Stomach (tissue), 9 donors: ENCODE results near the gene DLK2. TPM values are rescaled to one million over a fixed set of nuclear protein-coding genes. Genes with fewer than 3 reads are reported as not detected.
"Not testable (repeated sequence)": the region's sequence is repeated elsewhere in the genome, so short reads cannot be mapped to it uniquely, and the experiment has no call there.

ENCODE experiments used
- DNase-seq, 2 donors: peaks; one replicate each; pipeline versions ENCODE4 v3.0.0 to v3.0.0-alpha.2; 2013 to 2019
- H3K27ac ChIP-seq, 5 donors: fragments of 200-600 bp in 4 of 5; sonication (generic) in 4 of 5; one replicate each; pipeline ENCODE4 v1.5.1; 2013 to 2019; ENCODE audit warnings: mild to moderate bottlenecking in 1 of 5, moderate library complexity in 1 of 5
- H3K27me3 ChIP-seq, 3 donors: fragments of 200-600 bp; sonication (generic); one replicate each; pipeline ENCODE4 v1.5.1; 2017 to 2019; ENCODE audit warnings: mixed run types in 1 of 3
- H3K36me3 ChIP-seq, 4 donors: fragments of 200-600 bp; sonication (generic); 1 replicate in 3 of 4; 2 replicates in 1 of 4; pipeline ENCODE4 v1.5.1; 2016 to 2019
- H3K4me1 ChIP-seq, 4 donors: fragments of 200-600 bp; sonication (generic); one replicate each; pipeline ENCODE4 v1.5.1; 2016 to 2019
- H3K4me3 ChIP-seq, 4 donors: fragments of 200-600 bp; sonication (generic) in 3 of 4; one replicate each; pipeline ENCODE4 v1.5.1; 2016 to 2019; ENCODE audit warnings: mild to moderate bottlenecking in 1 of 4
- H3K9me3 ChIP-seq, 4 donors: fragments of 200-600 bp; sonication (generic); one replicate each; pipeline ENCODE4 v1.5.1; 2016 to 2019
- EP300 ChIP-seq: sonication (generic); formaldehyde crosslinking; IDR thresholded peaks from one replicate; pipeline ENCODE4 v1.6.1; 2017; ENCODE audit warnings: antibody characterized with exemption
- POLR2A ChIP-seq, 4 donors: fragments of 450-650 bp; IDR thresholded peaks; one replicate each; pipeline ENCODE4 v1.6.1; 2016; ENCODE audit warnings: antibody characterized with exemption in 4 of 4, control low read depth in 2 of 4, mild to moderate bottlenecking in 1 of 4, moderate library complexity in 1 of 4
- POLR2AphosphoS5 ChIP-seq, 3 donors: sonication (generic); formaldehyde crosslinking; IDR thresholded peaks; one replicate each; pipeline ENCODE4 v1.6.1; 2016; ENCODE audit warnings: antibody characterized with exemption in 3 of 3
- WGBS, 5 donors: extraction: QIAGEN DNeasy Blood & Tissue Kit in 3 of 5; methylation state at CpG; one replicate each; pipeline versions ENCODE4 v1.1.5 to v1.1.7; 2013 to 2018; 5-methylcytosine and 5-hydroxymethylcytosine counted together
- intact Hi-C: fragments of 100-400 bp; cut with DNase I; formaldehyde crosslinking; loops from one replicate; pipeline ENCODE4 v1.15.1; 2023; ENCODE audit warnings: low total_unique reads
- polyA plus RNA-seq, 3 donors: library from polyadenylated mRNA; stranded (reverse); fragments of 200-250 nt; gene quantifications; one replicate each; pipeline ENCODE4 v1.2.3, GENCODE V29; 2013
- total RNA-seq, 5 donors: library from RNA; depleted of rRNA; stranded (reverse); fragments of >200 nt; gene quantifications; one replicate each; pipeline versions ENCODE4 v1.1.0 to v1.2.3, GENCODE V29; 2014 to 2016
- TF ChIP-seq, protein P1 (sequence below), 7 experiments: fragments of 450-650 bp in 4 of 7; fragments of 200-600 bp in 3 of 7; sonication (generic) in 3 of 7; IDR thresholded peaks; one replicate each; pipeline ENCODE4 v1.5.1; 2016 to 2019; ENCODE audit warnings: antibody characterized with exemption in 7 of 7, control low read depth in 2 of 7, mild to moderate bottlenecking in 1 of 7
- donor health status: healthy with polysubstance abuse.
- donor health status: Bipolar disorder and iron deficiency.
- donor health status: healthy.

Gene DLK2
- total and polyA plus RNA-seq, 8 donors: 0.37 to 17.0 TPM; not detected in 6

DNA sequence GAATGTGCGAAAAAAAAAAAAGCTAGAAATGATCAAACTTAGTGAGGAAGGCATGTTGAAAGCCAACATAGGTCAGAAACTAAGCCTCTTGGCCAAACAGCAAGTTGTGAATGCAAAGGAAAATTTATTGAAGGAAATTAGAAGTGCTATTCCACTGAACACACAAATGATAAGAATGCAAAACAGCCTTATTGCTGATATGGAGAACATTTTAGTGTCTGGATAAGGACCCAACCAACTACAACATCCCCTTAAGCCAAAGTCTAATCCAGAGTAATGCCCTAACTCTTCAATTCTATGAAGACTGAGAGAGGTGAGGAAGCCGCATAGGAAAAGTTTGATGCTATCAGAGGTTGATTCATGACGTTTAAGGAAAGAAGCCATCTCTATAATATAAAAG lies 33.5 kb downstream of the DLK2 start:
- 30 to 56% (median 43%) methylated on average over 3 of the region's 3 CpGs for WGBS, 5 donors
- Histone ChIP-seq H3K9me3 (no peaks in the 10 kb centered on the region), H3K27ac (no peak overlapping the region), H3K27me3 (no peaks in the 10 kb centered on the region), H3K4me3 (no peak overlapping the region), H3K36me3 (no peaks in the 10 kb centered on the region), H3K4me1 (peaks cover 0 to 2% (median under 1%) of the 10 kb centered on the region in 4 donors)
- TF ChIP-seq EP300 (no peak), POLR2A (IDR thresholded peaks at IDR 0.05) (no peak), POLR2AphosphoS5 (IDR thresholded peaks at IDR 0.05) (no peak)
- TF ChIP-seq, protein P1, sequence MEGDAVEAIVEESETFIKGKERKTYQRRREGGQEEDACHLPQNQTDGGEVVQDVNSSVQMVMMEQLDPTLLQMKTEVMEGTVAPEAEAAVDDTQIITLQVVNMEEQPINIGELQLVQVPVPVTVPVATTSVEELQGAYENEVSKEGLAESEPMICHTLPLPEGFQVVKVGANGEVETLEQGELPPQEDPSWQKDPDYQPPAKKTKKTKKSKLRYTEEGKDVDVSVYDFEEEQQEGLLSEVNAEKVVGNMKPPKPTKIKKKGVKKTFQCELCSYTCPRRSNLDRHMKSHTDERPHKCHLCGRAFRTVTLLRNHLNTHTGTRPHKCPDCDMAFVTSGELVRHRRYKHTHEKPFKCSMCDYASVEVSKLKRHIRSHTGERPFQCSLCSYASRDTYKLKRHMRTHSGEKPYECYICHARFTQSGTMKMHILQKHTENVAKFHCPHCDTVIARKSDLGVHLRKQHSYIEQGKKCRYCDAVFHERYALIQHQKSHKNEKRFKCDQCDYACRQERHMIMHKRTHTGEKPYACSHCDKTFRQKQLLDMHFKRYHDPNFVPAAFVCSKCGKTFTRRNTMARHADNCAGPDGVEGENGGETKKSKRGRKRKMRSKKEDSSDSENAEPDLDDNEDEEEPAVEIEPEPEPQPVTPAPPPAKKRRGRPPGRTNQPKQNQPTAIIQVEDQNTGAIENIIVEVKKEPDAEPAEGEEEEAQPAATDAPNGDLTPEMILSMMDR (IDR thresholded peaks at IDR 0.05): no peak
- DNase-seq: no peak
- intact Hi-C loops: no loop called here

DNA sequence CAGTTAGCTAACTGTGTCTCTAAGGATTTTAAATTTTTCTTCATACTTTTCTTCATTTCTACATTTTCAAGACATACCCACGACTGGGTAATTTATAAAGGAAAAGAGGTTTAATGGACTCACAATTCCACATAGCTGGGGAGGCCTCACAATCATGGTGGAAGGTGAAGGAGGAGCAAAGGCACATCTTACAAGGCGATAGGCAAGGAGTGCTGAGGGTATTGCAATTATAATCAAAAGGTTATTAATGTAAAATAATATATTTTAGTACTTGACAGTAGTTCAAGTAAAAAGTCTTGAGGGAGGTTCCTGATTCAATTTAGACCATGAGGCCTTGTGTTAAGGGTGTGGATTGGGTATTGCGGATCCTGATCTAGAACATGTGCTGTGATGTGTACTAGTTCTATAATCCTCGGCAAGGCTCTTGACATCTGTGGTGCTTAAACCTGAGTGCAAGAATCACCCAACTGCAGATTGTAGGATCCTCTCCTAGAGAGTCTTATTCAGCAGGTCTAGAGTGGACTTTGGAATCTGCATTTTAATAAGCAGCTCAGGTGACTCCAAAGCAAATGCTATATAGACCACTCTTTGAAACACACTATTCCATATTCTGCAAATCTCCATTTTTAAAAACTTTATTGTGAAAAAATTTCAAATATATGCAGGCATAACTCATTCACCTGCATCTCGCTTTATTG lies 35.2 kb downstream of the DLK2 start:
- Histone ChIP-seq H3K27me3 (no peaks in the 10 kb centered on the region), H3K4me1 (no peaks in the 10 kb centered on the region), H3K9me3 (no peaks in the 10 kb centered on the region), H3K27ac (no peak overlapping the region), H3K4me3 (no peak overlapping the region), H3K36me3 (no peaks in the 10 kb centered on the region)
- TF ChIP-seq EP300 (no peak), POLR2AphosphoS5 (IDR thresholded peaks at IDR 0.05) (no peak), POLR2A (IDR thresholded peaks at IDR 0.05) (no peak)
- TF ChIP-seq, protein P1 (IDR thresholded peaks at IDR 0.05): no peak
- no peak for DNase-seq
- intact Hi-C loops: no loop called here
- whole genome bisulfite sequencing, 5 donors: 61 to 77% (median 67%) methylated on average over 5 of the region's 5 CpGs

DNA sequence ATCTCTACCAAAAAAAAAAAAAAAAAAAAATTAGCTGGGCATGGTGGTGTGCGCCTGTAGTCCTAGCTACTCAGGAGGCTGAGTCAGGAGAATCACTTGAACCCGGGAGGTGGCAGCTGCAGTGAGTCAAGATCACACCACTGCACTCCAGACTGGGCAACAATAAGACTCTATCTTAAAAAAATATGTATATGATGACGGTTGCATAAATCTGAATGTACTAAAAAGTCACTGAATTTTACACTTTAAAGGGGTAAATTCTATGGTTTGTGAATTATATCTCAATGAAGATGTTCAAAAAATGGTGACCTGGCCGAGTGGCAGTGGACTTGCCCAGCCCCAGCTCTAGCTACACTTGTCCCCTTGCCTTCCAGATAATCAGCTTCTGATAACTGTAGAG lies 38.4 kb downstream of the DLK2 start:
- Histone ChIP-seq H3K36me3 (no peaks in the 10 kb centered on the region), H3K27ac (no peak overlapping the region), H3K4me3 (no peak overlapping the region), H3K27me3 (peaks cover 0 to 14% (median 0%) of the 10 kb centered on the region in 3 donors), H3K4me1 (no peaks in the 10 kb centered on the region), H3K9me3 (no peaks in the 10 kb centered on the region)
- intact Hi-C loops: no loop called here
- WGBS, 5 donors: 72 to 78% (median 75%) methylated on average over 4 of the region's 4 CpGs
- DNase-seq: no peak
- no peak for TF ChIP-seq POLR2A (IDR thresholded peaks at IDR 0.05)
- TF ChIP-seq POLR2AphosphoS5 (IDR thresholded peaks at IDR 0.05): no peak
- TF ChIP-seq EP300: no peak
- TF ChIP-seq, protein P1 (IDR thresholded peaks at IDR 0.05): no peak

DNA sequence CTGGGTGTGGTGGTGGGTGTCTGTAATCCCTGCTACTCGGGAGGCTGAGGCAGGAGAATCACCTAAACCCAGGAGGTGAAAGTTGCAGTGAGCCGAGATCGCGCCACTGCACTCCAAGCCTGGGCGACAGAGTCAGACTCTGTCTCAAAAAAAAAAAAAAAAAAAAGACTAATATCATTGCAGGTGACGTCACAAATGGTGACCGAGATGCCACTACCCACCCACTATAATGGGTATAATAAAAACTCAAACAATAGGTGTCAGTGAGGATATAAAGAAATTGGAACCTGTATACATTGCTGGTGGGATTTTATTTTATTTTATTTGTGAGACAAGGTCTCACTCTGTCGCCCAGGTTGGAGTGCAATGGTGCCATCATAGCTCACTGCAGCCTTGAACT lies 40.1 kb downstream of the DLK2 start:
- H3K4me3 ChIP-seq, H3K4me1 ChIP-seq, H3K9me3 ChIP-seq, intact Hi-C loops, H3K27ac ChIP-seq, DNase-seq, H3K36me3 ChIP-seq: not testable (repeated sequence)
- H3K27me3 ChIP-seq: peaks cover 0 to 14% (median 0%) of the 10 kb centered on the region in 3 donors
- WGBS, 5 donors: 88 to 96% (median 92%) methylated on average over 8 of the region's 8 CpGs

DNA sequence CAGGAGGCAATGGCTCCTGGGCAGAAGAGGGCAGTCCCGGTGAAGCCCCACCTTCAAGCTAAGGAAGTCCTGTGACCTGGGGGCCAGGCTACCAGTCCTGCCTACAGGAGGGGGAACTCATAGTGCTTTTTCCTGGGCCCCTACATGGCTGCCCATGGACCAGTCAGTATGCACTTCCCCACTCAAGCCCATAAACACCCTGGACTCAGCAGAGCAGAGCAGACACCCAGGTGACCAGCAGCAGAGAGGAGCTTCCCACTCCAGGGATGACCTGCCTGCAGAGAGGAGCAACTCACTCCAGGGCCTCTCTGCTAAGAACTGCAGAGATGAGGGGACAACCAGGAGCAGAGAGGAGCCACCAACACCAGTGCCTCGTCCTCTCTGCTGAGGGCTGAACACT lies 42.3 kb downstream of the DLK2 start:
- Histone ChIP-seq H3K4me3 (no peak overlapping the region), H3K27me3 (peaks cover 0 to 27% (median 0%) of the 10 kb centered on the region in 3 donors), H3K9me3 (no peaks in the 10 kb centered on the region), H3K36me3 (no peaks in the 10 kb centered on the region), H3K27ac (no peak overlapping the region), H3K4me1 (no peaks in the 10 kb centered on the region)
- DNase-seq: no peak
- no peak for TF ChIP-seq EP300
- no peak for TF ChIP-seq POLR2A (IDR thresholded peaks at IDR 0.05)
- TF ChIP-seq, protein P1 (IDR thresholded peaks at IDR 0.05): no peak
- TF ChIP-seq POLR2AphosphoS5 (IDR thresholded peaks at IDR 0.05): no peak
- intact Hi-C loops: no loop called here
- 89 to 100% (median 96%) methylated on average over 1 to 2 of the region's 2 CpGs for WGBS, 5 donors
